Activated effector memory CD4-positive, alpha-beta T cell treated with Interleukin-2 at 50 U/mL for 16 hours (primary cell): ENCODE measurements around the gene AK2.
"Not testable (repeated sequence)": the region's sequence is repeated elsewhere in the genome, so short reads cannot be mapped to it uniquely, and the experiment has no call there.

Experiments used
- DNase-seq: peaks from one replicate; pipeline ENCODE4 v3.0.0-alpha.2; 2020

Gene AK2

GRCh38 chr1:32997381-32997891, 39.2 kb downstream of the AK2 start:
- no peak for DNase-seq

GRCh38 chr1:32993324-32993636, 43.4 kb downstream of the AK2 start:
- DNase-seq, result not testable (repeated sequence)

GRCh38 chr1:32992489-32993323, 44.0 kb downstream of the AK2 start:
- DNase-seq, result peak; percentile 15

GRCh38 chr1:32991819-32992488, 44.7 kb downstream of the AK2 start:
- no peak for DNase-seq

- no peak for DNase-seq
Measured at GRCh38 chr1:32991386-32991785, 45.3 kb downstream of the AK2 start.

GRCh38 chr1:32990887-32991286, 45.8 kb downstream of the AK2 start:
- DNase-seq, result no peak

- DNase-seq, result no peak
Measured at GRCh38 chr1:32989160-32990050, 47.3 kb downstream of the AK2 start.

GRCh38 chr1:32988665-32989064, 48.0 kb downstream of the AK2 start:
- DNase-seq, result no peak

- no peak for DNase-seq
Measured at GRCh38 chr1:32985226-32985625, 51.5 kb downstream of the AK2 start.

- peak; percentile 21 for DNase-seq
Measured at GRCh38 chr1:32984455-32985171, 52.1 kb downstream of the AK2 start.

- no peak for DNase-seq
Measured at GRCh38 chr1:32984090-32984454, 52.6 kb downstream of the AK2 start.

- DNase-seq, result no peak
Measured at GRCh38 chr1:32983020-32983419, 53.7 kb downstream of the AK2 start.

- peak; percentile 50 for DNase-seq
Measured at GRCh38 chr1:32981003-32981901, 55.4 kb downstream of the AK2 start.

GRCh38 chr1:32980080-32980479, 56.6 kb downstream of the AK2 start:
- no peak for DNase-seq

- no peak for DNase-seq
Measured at GRCh38 chr1:32978854-32979253, 57.8 kb downstream of the AK2 start.

- DNase-seq, result no peak
Measured at GRCh38 chr1:32977546-32978087, 59.1 kb downstream of the AK2 start.

- DNase-seq, result not testable (repeated sequence)
Measured at GRCh38 chr1:32975055-32975454, 61.6 kb downstream of the AK2 start.

GRCh38 chr1:32973458-32973857, 63.2 kb downstream of the AK2 start:
- not testable (repeated sequence) for DNase-seq

GRCh38 chr1:32972814-32973428, 63.8 kb downstream of the AK2 start:
- no peak for DNase-seq

- DNase-seq, result no peak
Measured at GRCh38 chr1:32971576-32971975, 65.1 kb downstream of the AK2 start.

- DNase-seq, result no peak
Measured at GRCh38 chr1:32971156-32971555, 65.5 kb downstream of the AK2 start.
